Fibroblast of villous mesenchyme (primary cell): ENCODE data around the gene NELFA. TPM values are rescaled to one million over a fixed set of nuclear protein-coding genes. Genes with fewer than 3 reads are reported as not detected.
A peak's percentile ranks its signal among the peaks of the same experiment; 100 is the strongest.

ENCODE experiments used
- DNase-seq: peaks from one replicate; pipeline ENCODE4 v3.0.0-alpha.2; 2010; ENCODE audit warnings: low read depth
- H3K4me3 ChIP-seq: 2 replicates; pipeline ENCODE4 v1.5.1; 2011; ENCODE audit warnings: low read depth, mild to moderate bottlenecking, low read length
- CTCF ChIP-seq: IDR thresholded peaks from 2 replicates; pipeline ENCODE4 v1.5.1; 2012; ENCODE audit warnings: low read depth, mild to moderate bottlenecking, low read length; ENCODE audit not compliant: insufficient read depth
- total RNA-seq: library from RNA; depleted of rRNA; stranded (reverse); fragments of >200 nt; gene quantifications from 2 replicates; pipeline ENCODE4 v1.2.3, GENCODE V29; 2012

NELFA gene
- total RNA-seq, 1 donor = 18.1 TPM

- no peak for TF ChIP-seq CTCF
- DNase-seq = no peak
- no peak overlapping the region for H3K4me3 ChIP-seq
These were observed 62.9 kb downstream of the NELFA start for GRCh38 chr4:1945912-1946311.

- DNase-seq = no peak
- TF ChIP-seq CTCF = no peak
- no peak overlapping the region for H3K4me3 ChIP-seq
These were observed 63.5 kb downstream of the NELFA start for GRCh38 chr4:1945124-1945895.

DNA sequence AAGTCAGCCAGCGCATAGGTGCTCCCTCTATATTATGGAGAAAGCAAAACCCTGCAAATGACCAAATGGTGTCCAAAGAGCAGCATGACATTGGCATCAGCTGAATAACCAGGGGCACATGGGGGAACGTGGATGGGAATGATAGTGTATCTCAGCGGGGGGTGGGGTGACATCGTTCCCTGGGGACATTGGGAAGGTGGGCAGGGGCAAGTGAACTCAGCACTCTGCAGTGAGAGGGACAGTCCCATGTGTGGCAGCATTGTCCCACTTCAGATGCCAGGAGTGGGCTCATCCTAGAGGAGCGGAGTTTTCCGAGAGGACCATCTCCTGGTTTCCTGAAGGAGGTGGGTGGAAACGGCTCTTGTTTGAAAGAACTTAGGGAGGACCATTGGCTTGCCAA, 64.8 kb downstream of the NELFA start:
- no peak for TF ChIP-seq CTCF
- H3K4me3 ChIP-seq = no peak overlapping the region
- no peak for DNase-seq

DNA sequence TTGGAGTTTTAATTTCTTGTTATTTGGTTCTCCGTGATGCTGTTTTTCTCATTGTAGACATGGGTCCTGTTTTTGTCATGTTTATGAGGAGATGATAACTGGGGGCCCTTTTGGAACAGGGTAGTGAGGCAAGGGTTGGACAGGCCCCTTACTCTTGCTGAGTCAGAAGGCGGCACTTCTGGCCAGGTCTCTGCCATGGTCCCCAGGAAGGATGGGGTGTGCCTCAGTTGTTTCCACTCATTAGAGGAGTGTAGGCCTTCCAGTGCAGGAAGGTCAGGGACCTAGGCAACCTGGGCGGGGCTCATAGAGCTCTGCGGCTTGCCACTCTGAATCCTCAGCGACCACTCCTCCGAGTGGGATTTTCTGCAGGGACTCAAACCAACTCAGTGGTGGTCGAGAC, 68.2 kb downstream of the NELFA start:
- DNase-seq = no peak
- H3K4me3 ChIP-seq = no peak overlapping the region
- no peak for TF ChIP-seq CTCF

DNA sequence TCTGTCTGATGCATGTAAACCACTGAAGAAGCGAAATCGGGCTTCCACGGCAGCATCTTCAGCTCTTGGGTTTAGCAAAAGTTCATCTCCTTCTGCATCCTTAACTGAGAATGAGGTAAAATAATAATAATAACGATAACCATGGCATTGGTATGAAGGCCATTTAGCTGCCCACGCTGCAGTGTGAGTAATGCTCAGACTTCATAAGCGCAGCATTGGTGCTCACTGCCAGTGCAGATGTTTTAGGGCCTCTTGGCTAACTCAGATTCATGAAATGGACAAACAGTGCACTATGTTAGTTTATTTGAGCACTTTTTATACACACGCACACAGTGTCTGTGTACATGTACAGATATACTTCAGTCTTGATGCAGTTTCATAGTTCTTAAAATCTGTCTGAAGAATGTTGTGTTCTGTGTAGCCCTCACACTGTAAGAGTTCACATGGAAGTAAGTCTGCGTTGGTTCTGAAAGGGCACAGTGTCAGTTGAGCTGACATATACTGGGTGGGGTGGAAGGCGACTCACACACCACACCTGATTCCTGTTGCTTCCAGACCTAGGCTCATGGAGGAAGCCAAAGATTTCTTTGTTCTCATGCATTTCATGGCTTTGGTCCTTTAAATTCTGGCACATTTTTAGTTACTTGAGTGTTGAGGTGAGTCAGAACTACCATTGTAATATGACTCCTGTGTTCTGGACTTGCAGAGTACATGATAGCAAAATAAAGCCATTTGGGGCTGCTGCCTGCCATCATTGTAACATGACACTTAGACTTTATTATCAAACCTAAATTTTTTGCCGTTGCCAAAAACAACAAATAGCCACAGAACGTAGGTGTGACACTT, 68.9 kb downstream of the NELFA start:
- no peak overlapping the region for H3K4me3 ChIP-seq
- peak; percentile 84 for DNase-seq
- no peak for TF ChIP-seq CTCF

DNA sequence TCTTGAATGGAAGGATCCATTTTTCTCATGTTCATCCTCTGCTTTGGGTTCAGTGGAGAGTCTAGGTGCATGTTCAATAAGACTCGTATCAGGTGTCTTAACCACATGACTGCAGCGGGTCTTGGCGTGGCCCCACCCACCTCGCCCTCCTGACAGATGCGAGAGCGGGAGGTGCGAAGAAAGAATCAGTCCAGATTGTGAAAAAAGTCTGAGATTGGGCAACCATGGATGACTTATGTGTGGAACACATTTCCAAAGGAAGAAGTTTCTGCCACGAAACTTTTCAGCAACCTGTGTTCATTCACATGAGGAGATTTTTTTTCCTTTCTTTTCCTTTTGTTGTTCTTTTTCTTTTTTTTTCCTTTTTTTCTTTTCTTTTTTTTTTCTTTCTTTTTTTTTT, 70.7 kb downstream of the NELFA start:
- DNase-seq = no peak
- no peak for TF ChIP-seq CTCF
- H3K4me3 ChIP-seq = no peak overlapping the region

GRCh38 chr4:1937550-1937949, 71.2 kb downstream of the NELFA start:
- DNase-seq = no peak
- H3K4me3 ChIP-seq = no peak overlapping the region
- no peak for TF ChIP-seq CTCF
